Mesenteric fat pad (tissue), 1 donor: Measurements from ENCODE around the gene FKBP11. TPM values are rescaled to one million over a fixed set of nuclear protein-coding genes. Genes with fewer than 3 reads are reported as not detected.
A peak's percentile ranks its signal among the peaks of the same experiment; 100 is the strongest.

Experiments
- DNase-seq: peaks from one replicate; pipeline ENCODE4 v3.0.0-alpha.2; 2020; ENCODE audit warnings: low spot score
- long read RNA-seq: library from polyadenylated mRNA; unstranded; transcript quantifications from one replicate; pipeline ENCODE4 v2.0.0, GENCODE V29; 2020
- total RNA-seq: library from RNA; stranded (reverse); fragmentation: NEBNext Ultra II Directional; extraction: Animal tissue kit (Norgen Biotek cat#: 25700); gene quantifications from one replicate; pipeline ENCODE4 v1.2.1, GENCODE V29; 2021
- donor health status: DM: yes; HTN: yes; CAD: no.

FKBP11 gene
- total RNA-seq, result 34.2 TPM
- long read RNA-seq, full-length matches to known transcripts, result 9 of 12 reads
- long read RNA-seq, partial matches to known transcripts, result 1 of 12 reads
- long read RNA-seq, other reads (novel, unspliced or antisense), result 2 of 12 reads

GRCh38 chr12:48925304-48926011 is at the start of gene FKBP11:
Gene FKBP11, minus strand, starts transcription at chr12:48925492. Its CDS starts 64 bp downstream, at chr12:48925428.
- peak; percentile 94 for DNase-seq

- DNase-seq, result no peak
Observed at GRCh38 chr12:48973941-48974673, 48.8 kb upstream of the FKBP11 start.

GRCh38 chr12:48973531-48973930 is 48.2 kb upstream of the FKBP11 start:
- DNase-seq, result no peak

DNA sequence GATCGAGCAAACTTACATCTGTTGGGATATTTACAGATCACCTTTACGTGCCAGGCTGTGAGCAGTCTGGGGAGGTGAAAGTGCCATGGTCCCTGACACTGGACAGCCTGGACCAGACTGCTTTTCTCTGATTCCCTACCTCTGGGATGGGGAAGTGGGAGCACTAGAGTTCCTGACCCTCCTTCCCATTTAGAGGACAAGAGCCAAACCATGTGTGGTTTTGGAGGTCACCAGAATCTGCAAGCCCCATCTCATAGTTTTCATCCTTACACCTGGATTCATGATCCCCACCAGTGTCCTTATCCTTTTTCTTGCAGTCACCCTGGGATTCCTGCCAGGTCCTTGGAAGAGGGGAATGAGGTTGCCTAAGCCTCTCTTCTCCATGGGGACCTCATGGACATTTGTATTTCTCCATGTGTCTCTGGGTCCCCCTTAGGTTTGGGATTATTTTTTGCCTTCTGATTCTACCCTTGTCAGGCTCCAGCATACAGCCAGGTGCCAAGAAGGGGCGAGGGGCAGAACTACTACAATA is 47.7 kb upstream of the FKBP11 start:
- DNase-seq, result no peak

GRCh38 chr12:48972213-48972951 is 47.1 kb upstream of the FKBP11 start:
- no peak for DNase-seq

- DNase-seq, result no peak
Observed at GRCh38 chr12:48970702-48971334, 45.5 kb upstream of the FKBP11 start.

- DNase-seq, result no peak
Observed at GRCh38 chr12:48969833-48970701, 44.8 kb upstream of the FKBP11 start.

GRCh38 chr12:48969160-48969771 is 44.0 kb upstream of the FKBP11 start:
- DNase-seq, result no peak

- DNase-seq, result no peak
Observed at GRCh38 chr12:48968467-48968866, 43.2 kb upstream of the FKBP11 start.

DNA sequence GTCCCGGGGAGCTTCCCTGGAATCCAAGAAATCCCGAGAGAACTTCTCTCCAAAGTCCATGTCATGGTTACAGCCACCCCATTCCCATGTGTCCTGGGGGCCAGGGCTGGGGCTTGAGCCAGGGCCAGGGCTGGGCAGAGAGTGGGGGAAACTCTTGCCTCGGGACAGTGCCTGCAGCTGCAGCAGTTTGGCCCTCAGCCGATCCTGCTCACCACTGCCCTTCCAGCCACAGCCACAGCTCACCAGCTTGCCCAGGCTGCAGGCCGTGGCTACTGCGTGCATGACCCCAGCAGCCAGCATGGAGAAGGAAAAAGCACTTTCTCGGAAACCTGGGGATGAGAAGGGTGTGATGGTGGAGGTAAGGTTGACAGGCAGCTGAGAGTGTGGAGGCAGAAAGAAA is 42.7 kb upstream of the FKBP11 start:
- no peak for DNase-seq

DNA sequence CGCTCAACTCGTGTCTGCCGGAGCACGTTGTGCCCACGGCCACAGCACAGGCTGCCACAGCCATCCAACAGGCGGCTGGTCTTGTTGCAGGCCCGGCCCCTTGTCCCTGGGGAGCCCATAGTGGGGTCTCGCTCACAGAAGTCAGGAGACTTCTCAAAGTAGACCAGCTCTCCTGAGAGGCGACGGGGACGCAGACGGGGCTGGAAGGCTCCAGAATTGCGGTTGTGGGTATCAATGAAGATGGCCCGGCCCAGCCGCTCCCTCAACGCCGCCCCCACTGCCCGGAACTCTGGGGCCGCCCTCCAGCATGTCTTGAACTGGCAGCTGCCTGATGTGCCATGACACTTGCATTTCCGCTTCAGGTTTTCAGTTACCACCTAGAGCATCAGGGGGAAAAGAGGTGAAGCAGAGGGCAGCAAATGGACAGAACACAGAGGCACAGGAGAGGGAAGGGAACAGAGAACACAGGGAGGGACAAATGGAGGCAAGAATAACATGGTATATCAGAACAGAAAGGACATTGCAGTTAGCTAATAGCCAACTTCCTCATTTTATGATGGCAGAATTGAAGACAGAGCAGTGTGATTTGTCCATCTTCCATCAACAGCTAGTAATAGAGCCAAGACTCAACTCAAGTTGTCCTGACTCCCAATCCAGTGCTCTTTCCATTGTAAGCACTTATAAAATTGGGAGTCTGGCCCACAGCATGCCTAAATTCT is 41.0 kb upstream of the FKBP11 start:
- no peak for DNase-seq

GRCh38 chr12:48965298-48965838 is 40.1 kb upstream of the FKBP11 start:
- DNase-seq, result no peak

DNA sequence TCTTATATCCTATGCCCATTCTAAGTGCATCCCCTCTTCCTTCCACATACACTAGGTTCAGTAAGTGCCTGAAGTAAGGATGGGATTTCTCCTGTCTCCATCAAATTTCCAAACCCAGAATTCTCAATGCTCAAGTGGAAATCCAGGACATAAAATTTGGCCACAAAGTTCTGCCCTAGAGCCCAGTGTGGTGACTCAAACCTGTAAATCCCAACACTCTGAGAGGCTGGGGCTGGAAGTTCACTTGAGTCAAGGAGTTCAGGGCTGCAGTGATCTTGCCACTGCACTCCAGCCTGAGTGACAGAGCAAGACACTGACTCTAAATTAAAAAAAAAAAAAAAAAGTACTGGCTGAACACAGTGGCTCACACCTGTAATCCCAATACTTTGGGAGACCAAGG is 36.5 kb upstream of the FKBP11 start:
- DNase-seq, result no peak

DNA sequence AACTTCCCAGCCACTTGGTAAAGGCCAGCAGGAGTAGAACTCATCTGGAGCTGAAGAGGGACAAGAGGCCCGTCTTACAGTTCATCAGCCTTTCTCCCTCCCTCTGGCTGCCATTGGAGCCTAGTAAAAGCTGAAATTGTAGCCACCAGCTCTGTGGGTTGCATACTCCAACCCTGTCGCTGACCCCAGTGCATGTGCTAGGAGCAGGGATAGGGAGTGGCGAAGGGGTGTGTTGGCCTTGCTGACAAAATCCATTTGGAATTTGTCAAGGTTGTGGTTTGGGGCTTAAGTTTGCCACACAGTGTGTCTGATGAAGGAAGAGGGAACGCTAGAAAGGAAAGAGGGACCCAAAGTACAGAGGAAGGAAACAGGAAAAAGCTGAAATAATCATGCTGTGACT is 36.0 kb upstream of the FKBP11 start:
- no peak for DNase-seq

- no peak for DNase-seq
Observed at GRCh38 chr12:48960834-48961233, 35.5 kb upstream of the FKBP11 start.

- DNase-seq, result no peak
Observed at GRCh38 chr12:48958049-48958388, 32.7 kb upstream of the FKBP11 start.

- DNase-seq, result peak; percentile 97
Observed at GRCh38 chr12:48957141-48958048, 32.1 kb upstream of the FKBP11 start, which contains the start of gene ARF3. Gene ARF3, minus strand, starts transcription at chr12:48957487. Its CDS starts 16,392 bp downstream, at chr12:48941095.
